NCI-H2227 (cell line): Measurements from ENCODE around the gene GFAP.

Experiments
- DNase-seq: peaks from one replicate; lab custom pipeline; 2025; ENCODE audit not compliant: unreplicated experiment; lab: John Stamatoyannopoulos, UW

Gene GFAP

GRCh38 chr17:44932096-44932786, 16.9 kb upstream of the GFAP start:
- no peak for DNase-seq

DNA sequence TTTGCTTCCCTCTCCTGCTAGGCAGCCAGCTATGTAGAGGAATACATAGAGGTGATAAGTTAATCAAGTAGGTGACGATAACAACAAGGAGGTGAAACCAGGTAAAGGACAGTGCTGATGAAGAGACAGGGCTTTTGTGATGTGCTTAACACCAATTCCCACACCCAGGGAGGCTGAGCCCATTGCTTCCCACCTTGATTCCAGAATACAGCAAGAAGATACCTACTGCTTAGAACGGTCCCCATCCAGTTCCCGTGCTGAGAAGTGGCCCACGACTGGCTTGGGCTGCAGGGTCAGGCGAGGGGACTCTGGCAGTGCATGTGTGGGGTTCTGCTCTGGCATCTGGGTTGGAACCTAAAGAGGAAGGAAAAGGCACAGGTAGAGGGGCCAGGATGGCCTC, 16.1 kb upstream of the GFAP start:
- no peak for DNase-seq

- no peak for DNase-seq
These were observed 15.4 kb upstream of the GFAP start for GRCh38 chr17:44930667-44931066.

DNA sequence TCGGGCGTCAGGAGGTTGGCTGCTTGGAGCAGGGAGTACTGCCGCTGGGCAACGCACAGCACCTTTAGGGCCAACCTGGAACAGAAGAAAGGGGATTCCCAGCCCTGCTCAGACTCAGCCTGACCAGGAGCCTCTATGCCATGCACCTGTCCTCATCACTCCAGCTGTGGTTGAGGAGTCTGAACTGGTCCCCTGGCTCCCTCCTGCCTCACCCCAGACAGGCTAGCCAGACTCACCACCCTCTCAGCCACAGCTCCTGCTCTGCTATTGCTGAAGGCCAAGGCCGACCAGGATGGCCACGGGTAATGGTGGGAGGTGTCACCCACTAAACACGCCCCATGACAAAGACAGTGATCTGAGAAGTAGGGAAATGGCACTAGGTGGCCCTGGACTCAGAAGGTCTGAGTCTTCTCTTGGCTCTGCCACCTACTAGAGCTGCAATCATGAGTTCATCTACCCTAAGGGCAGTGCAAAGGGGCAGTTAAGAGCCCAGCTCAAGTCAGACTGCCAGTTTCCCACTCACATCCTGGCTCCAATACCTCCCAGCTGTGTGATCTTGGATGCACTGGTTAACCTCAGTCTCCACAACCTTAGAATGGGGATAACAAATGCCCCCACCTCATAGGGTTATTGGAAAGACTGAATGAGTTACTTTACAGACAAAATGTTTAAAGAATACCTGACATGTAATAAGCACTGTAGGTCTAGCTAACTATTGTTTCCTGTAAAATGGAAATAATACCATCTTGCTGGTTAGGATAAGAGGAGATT, 13.8 kb upstream of the GFAP start:
- no peak for DNase-seq

GRCh38 chr17:44928136-44928535, 12.8 kb upstream of the GFAP start:
- no peak for DNase-seq

GRCh38 chr17:44927696-44928095, 12.4 kb upstream of the GFAP start:
- no peak for DNase-seq

GRCh38 chr17:44926821-44927525, 11.7 kb upstream of the GFAP start:
- no peak for DNase-seq

DNA sequence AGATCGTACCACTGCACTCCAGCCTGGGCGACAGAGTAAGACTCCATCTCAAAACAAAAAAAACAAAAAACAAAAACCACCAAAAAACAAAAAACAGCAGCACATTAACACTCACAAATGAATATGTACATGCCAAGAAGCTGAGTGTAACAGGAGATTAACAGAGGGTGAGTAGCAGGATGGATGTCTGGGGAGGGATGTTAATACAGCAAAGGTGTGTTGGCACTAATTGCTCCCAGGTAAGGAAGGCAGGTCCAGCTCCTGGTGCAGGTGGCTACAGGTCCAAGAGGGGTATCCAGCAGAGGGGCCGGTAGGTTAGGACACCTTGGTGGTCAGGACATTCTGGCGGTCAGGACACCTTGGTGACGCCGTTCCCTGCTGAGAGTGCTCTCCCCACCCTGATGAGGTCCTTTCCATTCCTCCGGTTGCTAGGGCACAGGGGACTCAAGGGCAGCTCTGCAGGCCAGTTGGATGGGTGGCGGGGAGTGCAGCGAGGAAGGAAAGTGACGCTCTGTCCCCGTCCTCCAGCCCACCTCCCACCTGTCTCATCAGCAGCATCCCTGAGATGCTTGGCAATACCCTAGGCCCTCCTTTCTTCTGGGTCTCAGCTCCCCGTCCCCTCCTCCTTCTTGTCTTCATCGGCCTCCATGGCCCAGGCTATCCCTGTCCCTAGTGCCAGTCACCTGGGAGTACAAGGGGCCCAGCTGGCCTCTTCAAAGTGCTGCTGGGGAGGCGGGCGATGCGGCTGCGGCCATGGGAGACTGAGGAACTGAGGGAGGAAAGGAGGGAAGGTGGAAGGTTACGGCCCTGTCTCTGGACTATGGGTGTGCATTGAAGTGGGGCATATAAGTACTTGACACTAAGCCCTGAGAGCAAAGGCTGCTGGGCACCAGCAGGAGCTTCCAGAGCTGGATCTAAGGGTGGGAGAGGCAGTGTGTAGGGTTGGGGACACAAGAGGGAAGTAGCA, 10.7 kb upstream of the GFAP start:
- DNase-seq, result no peak

GRCh38 chr17:44924107-44924544, 8.8 kb upstream of the GFAP start:
- DNase-seq, result no peak

GRCh38 chr17:44922746-44923470, 7.6 kb upstream of the GFAP start:
- peak; percentile 23 for DNase-seq

GRCh38 chr17:44922136-44922535, 6.8 kb upstream of the GFAP start:
- no peak for DNase-seq

GRCh38 chr17:44921122-44921882, 6.0 kb upstream of the GFAP start:
- DNase-seq, result peak; percentile 72

DNA sequence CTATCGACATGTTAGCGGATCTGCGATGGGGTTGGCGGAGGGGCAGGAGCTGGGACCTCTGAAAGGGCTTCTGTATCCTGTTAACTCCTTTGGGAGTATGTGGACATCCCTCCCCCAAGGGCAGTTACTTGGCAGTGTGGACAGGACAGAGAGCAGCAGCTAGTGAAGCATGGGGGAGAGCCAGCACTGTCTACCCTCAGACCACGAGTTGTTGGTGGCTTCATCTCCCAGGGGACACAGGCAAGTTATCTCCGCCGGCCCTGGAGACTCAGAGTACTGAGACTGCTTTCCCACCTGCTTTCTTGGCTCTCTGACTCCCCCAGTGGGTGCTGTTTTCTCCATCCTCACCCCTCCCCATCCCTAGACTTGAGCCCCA, 5.3 kb upstream of the GFAP start:
- no peak for DNase-seq

- DNase-seq, result peak; percentile 80
These were observed 4.7 kb upstream of the GFAP start for GRCh38 chr17:44919885-44920564.

- no peak for DNase-seq
These were observed 4.1 kb upstream of the GFAP start for GRCh38 chr17:44919411-44919810.

DNA sequence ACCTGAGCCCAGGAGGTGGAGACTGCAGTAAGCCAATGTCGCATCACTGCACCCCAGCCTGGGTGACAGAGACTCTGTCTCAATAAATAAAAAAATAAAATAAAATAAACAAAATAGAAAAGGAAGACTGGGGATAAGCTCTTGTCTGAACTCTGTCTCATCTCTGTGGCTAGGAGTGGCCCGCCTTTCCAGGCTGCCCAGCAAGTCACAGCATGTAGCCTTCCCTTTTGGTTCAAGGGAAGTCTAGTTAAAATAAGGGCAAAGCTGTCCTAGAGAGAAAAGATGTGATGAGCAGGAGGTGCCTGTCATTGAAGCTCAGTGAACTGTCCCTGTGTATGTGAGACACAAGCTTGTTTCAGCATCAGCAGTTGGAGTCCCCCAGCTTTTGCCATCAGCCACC, 2.7 kb upstream of the GFAP start:
- DNase-seq, result no peak

DNA sequence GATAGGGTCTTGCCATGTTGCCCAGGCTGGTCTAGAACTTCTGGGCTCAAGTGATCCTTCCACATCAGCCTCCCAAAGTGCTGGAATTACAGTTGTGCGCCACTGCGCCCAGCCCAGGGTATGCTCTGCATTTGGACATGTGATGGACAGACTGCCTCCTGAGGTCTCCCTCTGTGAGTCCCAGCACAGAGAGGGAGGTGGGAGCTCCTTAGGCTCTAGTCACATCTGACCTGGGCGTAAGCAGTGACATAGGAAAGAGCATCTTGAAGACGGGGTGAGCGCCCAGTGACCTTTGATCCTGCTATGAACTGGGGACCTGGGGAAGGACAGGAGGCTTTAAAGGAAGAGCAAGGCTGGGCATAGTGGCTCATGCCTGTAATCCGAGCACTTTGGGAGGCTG, 2.2 kb upstream of the GFAP start:
- DNase-seq, result no peak

DNA sequence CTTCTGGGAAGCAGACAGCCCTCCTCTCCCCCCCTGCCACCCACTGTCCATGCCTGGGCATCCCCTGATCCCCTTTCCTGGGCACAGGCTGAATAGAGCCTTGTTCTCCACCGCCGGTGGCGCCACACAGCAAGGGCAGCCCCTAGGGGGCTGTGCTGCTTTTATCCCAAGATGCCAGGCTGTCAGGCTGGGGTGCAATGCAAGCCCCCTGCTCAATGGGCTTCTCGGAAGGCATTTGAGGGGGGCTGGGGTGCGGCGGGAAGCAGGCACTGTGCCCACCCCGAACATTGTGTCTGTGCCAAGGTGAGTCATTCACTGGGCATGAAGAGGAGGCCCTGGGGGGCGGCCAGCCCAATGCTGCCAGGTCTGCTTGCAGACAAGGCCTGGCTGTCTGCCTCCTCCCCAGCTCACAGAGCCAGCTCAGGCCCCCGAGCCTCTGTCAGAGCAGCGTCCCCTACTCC, 1.5 kb upstream of the GFAP start:
- DNase-seq, result no peak
